Measurements from ENCODE around the gene SYNGR4. TPM values are rescaled to one million over a fixed set of nuclear protein-coding genes. Genes with fewer than 3 reads are reported as not detected.

SYNGR4 gene
- total RNA-seq, 4 donors from 2014 or later, result not detected

- intact Hi-C loops (cut with DNase I; ENCODE audit: low total_unique reads) (no loop called here), in situ Hi-C loops (cut with MboI; ENCODE audit: low sequenced_read_pairs in 4 of 4) (no loop called here)
- Histone ChIP-seq H3K36me3 (no peaks in the 10 kb centered on the region), H3K4me3 (no peak overlapping the region), H3K27ac (no peak overlapping the region), H3K27me3 (no peaks in the 10 kb centered on the region), H3K9me3 (no peaks in the 10 kb centered on the region), H3K4me1 (peaks cover 0 to 8% of the 10 kb centered on the region in 2 donors)
- ATAC-seq, result no peak
- DNase-seq, result no peak
- TF ChIP-seq POLR2A (IDR thresholded peaks at IDR 0.05) (no peak), CTCF (IDR thresholded peaks at IDR 0.05 in 4 of 5, conservative IDR thresholded peaks at IDR 0.05 in 1 of 5) (no peak)
Measured at GRCh38 chr19:48348045-48348444, 16.1 kb upstream of the SYNGR4 start.

- H3K9me3 ChIP-seq, result no peaks in the 10 kb centered on the region
- no peaks in the 10 kb centered on the region for H3K36me3 ChIP-seq
- ATAC-seq, result no peak
- in situ Hi-C loops (cut with MboI; ENCODE audit: low sequenced_read_pairs in 4 of 4), result no loop called here
- DNase-seq, result no peak
- TF ChIP-seq CTCF (IDR thresholded peaks at IDR 0.05 in 4 of 5, conservative IDR thresholded peaks at IDR 0.05 in 1 of 5) (no peak), POLR2A (IDR thresholded peaks at IDR 0.05) (no peak)
- H3K27me3 ChIP-seq, result no peaks in the 10 kb centered on the region
- H3K27ac ChIP-seq, result no peak overlapping the region
- peaks cover 0 to 8% of the 10 kb centered on the region in 2 donors for H3K4me1 ChIP-seq
- no peak overlapping the region for H3K4me3 ChIP-seq
- intact Hi-C loops (cut with DNase I; ENCODE audit: low total_unique reads), result no loop called here
Measured at GRCh38 chr19:48348737-48349136, 15.4 kb upstream of the SYNGR4 start.

GRCh38 chr19:48350856-48351255 is 13.3 kb upstream of the SYNGR4 start:
- no peaks in the 10 kb centered on the region for H3K27me3 ChIP-seq
- TF ChIP-seq CTCF (IDR thresholded peaks at IDR 0.05 in 4 of 5, conservative IDR thresholded peaks at IDR 0.05 in 1 of 5) (no peak), POLR2A (IDR thresholded peaks at IDR 0.05) (no peak)
- no peaks in the 10 kb centered on the region for H3K9me3 ChIP-seq
- ATAC-seq (no peak), DNase-seq (no peak)
- peaks cover 0 to 8% of the 10 kb centered on the region in 2 donors for H3K4me1 ChIP-seq
- intact Hi-C loops (cut with DNase I; ENCODE audit: low total_unique reads) (no loop called here), in situ Hi-C loops (cut with MboI; ENCODE audit: low sequenced_read_pairs in 4 of 4) (no loop called here)
- H3K27ac ChIP-seq, result no peak overlapping the region
- H3K36me3 ChIP-seq, result peaks cover 0 to 5% of the 10 kb centered on the region in 2 donors
- no peak overlapping the region for H3K4me3 ChIP-seq

- H3K36me3 ChIP-seq, result peaks cover 0 to 5% of the 10 kb centered on the region in 2 donors
- ATAC-seq (peak in 1 of 2 donors; percentile 71), DNase-seq (peak in 1 of 2 donors; percentile 44)
- H3K9me3 ChIP-seq, result no peaks in the 10 kb centered on the region
- in situ Hi-C loops (cut with MboI; ENCODE audit: low sequenced_read_pairs in 4 of 4), result no loop called here
- no peak overlapping the region for H3K4me3 ChIP-seq
- intact Hi-C loops (cut with DNase I; ENCODE audit: low total_unique reads), result no loop called here
- peak; percentile 29 to 74 (median 60) for TF ChIP-seq CTCF (IDR thresholded peaks at IDR 0.05 in 4 of 5, conservative IDR thresholded peaks at IDR 0.05 in 1 of 5)
- no peak for TF ChIP-seq POLR2A (IDR thresholded peaks at IDR 0.05)
- no peak overlapping the region for H3K27ac ChIP-seq
- H3K4me1 ChIP-seq, result peaks cover 0 to 8% of the 10 kb centered on the region in 2 donors
- no peaks in the 10 kb centered on the region for H3K27me3 ChIP-seq
Measured at GRCh38 chr19:48351341-48351752, 12.8 kb upstream of the SYNGR4 start.

- Histone ChIP-seq H3K27ac (no peak overlapping the region), H3K4me3 (no peak overlapping the region), H3K36me3 (peaks cover 0 to 5% of the 10 kb centered on the region in 2 donors), H3K9me3 (no peaks in the 10 kb centered on the region), H3K4me1 (no peaks in the 10 kb centered on the region), H3K27me3 (no peaks in the 10 kb centered on the region)
- intact Hi-C loops (cut with DNase I; ENCODE audit: low total_unique reads), result no loop called here
- no peak for TF ChIP-seq POLR2A (IDR thresholded peaks at IDR 0.05)
- no peak for TF ChIP-seq CTCF (IDR thresholded peaks at IDR 0.05 in 4 of 5, conservative IDR thresholded peaks at IDR 0.05 in 1 of 5)
- no peak for DNase-seq
- no peak for ATAC-seq
- in situ Hi-C loops (cut with MboI; ENCODE audit: low sequenced_read_pairs in 4 of 4), result no loop called here
Measured at GRCh38 chr19:48353677-48354076, 10.5 kb upstream of the SYNGR4 start.
